Colon (tissue), 2 donors: ENCODE data around the gene KLC1.

Experiments used
- FAIRE-seq: peaks from 2 replicates; lab custom pipeline; 2012; peaks lifted over from hg19 to GRCh38; lab: Jason Lieb, UNC
- donor health status: control.
- donor health status: control.

The KLC1 gene

DNA sequence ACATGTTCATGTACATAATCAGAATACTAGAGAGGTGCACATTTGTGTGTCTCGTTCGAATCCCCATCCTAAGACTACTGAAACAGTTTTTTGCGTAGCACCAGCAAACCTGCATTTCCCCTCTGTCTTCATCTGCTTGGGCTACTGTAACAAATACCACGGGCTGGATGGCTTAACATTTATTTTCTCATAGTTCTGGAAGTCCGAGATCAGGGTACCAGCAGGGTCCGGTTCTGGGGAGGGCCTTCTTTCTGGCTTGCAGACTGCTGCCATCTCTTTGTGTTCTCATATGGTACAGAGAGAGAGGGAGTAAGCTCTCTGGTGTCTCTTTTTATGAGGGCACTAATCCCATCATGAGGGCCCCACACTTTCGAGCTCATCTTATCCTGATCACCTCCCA is 30.6 kb downstream of the KLC1 start:
- no peak for FAIRE-seq

GRCh38 chr14:103662029-103662428 is 33.0 kb downstream of the KLC1 start:
- no peak for FAIRE-seq

DNA sequence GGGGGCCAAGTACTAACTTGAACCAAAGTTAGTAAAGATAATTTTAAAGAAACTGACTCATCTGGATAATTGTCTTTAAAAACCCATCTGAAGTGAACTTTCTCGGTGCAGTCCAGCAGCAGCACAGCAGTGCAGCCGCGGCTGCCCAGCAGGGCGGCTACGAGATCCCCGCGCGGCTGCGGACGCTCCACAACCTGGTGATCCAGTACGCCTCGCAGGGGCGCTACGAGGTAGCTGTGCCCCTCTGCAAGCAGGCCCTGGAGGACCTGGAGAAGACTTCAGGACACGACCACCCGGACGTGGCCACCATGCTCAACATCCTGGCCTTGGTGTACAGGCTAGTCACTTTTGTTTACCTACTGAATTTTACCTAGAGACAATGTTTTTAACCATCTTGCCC is 33.6 kb downstream of the KLC1 start:
- no peak for FAIRE-seq

DNA sequence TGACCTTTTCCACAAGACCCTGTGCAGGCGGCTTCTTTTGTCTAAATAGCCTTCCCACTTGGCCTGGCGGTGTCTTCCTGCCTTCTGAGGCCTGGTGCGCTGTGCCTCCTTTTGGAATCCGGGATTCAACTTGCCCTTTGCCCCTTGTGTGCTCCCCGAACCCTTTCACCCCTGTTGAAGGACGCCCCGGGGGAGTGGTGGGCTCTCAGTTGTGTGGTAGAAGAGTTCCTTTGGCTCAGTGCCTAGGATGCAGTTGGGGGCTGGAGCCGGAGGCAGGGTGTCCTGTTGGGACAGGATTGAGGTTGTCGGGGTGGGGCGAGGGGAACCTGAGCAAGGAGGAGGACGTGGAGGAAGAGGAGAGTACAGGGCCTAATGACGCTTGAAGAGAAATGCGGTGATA is 34.5 kb downstream of the KLC1 start:
- FAIRE-seq, result no peak

GRCh38 chr14:103667671-103668070 is 38.7 kb downstream of the KLC1 start:
- no peak for FAIRE-seq

- FAIRE-seq, result no peak
These were observed 39.1 kb downstream of the KLC1 start for GRCh38 chr14:103668117-103668516.

- FAIRE-seq, result no peak
These were observed 40.4 kb downstream of the KLC1 start for GRCh38 chr14:103669370-103669769.

GRCh38 chr14:103671911-103672310 is 42.9 kb downstream of the KLC1 start:
- no peak for FAIRE-seq

- FAIRE-seq, result no peak
These were observed 46.9 kb downstream of the KLC1 start for GRCh38 chr14:103675957-103676356.

- FAIRE-seq, result no peak
These were observed 48.1 kb downstream of the KLC1 start for GRCh38 chr14:103676881-103677675.

- FAIRE-seq, result no peak
These were observed 50.3 kb downstream of the KLC1 start for GRCh38 chr14:103679351-103679750.

DNA sequence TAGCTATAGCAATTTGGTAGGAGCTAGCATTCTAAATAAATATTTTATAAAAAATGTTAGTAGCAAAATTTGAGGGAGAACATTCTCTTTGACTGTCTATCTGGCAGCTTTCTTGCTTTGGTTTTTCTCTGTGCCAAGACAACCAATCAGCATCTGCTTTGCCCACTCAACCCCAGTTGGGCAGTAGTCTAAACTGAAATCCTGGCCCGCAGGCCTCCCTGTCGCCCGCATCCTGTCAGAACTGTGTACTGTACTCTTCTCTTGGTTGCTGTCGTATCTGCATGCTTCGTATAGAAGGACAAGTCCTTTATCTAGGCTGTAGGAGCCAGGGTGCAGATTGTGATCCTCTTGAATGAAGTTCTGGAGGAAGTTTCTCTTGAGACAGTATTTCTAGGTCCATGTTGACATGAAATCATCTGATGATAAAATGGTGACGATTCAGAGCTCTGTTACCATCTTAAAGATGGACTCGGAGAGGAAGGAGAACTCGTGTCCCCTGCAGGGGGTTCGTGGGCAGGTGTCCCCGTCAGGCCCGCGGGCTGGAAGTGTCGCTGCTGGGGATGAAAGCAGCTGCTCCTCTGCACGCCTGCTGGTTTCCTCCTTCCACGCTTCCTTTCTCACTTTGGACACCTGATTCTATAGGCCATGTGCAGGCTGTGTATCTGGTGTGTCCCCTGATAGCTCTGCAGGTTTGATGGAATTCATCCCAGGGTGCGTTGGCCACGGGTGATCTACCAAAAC is 51.6 kb downstream of the KLC1 start:
- no peak for FAIRE-seq

DNA sequence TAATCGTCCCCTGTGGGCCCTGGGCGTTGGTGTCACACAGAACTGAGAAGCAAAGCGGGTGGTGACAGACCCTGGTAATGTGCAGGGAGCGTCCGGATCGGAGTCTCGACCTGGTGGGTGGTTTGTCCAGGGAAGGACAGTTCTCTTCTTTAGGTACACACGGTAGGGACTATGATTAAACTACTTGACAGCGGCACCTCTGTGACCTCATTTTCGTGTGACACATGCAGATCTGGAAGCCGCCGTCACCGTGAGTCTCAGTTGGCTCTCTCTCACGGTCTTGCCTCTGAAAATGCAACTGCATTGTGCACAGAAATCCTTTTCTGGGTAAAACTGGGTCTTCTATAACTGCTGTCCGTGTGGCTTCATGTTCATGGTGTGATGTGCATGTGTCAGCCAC is 54.1 kb downstream of the KLC1 start:
- FAIRE-seq, result no peak

DNA sequence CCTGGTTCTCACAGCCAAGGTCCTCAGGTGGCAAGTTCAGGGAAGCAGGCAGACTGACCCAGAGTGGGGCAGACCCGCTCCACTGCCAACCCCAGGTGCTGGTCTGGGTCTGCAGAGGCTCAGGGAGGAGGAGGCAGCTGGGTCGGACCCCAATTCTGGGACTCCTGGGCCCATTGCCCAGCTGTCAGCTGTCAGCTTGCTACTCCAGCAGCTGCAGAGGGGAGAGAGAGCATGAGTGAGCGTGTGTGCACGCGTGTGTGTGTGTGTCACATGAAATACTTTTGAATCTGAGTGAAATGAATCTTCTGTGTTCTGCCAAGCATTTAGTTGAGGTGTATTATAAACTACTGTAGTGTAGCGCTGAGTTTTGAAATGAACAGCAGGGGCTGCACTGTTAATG is 55.5 kb downstream of the KLC1 start:
- FAIRE-seq, result no peak

DNA sequence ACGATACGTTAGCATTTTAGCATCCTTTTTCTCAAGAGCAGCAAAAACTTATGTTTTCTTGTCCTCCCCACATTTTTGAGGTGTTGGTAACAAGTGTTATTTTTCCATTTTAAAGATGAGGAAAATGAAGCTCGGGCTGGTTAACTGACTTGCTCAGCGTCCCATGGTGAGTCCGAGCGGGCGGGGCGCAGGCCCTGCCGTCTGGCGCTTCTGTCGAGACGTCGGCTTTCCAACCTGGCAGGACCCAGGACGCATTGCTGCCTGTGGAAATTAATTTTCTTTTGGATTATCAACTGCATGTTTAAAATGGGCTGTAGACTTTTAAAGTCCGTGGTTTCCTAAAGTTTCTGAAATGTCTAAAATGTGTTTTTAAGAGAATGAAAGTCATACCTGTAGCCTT is 55.9 kb downstream of the KLC1 start:
- FAIRE-seq, result no peak

- FAIRE-seq, result no peak
These were observed 56.5 kb downstream of the KLC1 start for GRCh38 chr14:103685276-103686211.

- no peak for FAIRE-seq
These were observed 57.9 kb downstream of the KLC1 start for GRCh38 chr14:103686831-103687485.

GRCh38 chr14:103687712-103688111 is 58.7 kb downstream of the KLC1 start:
- no peak for FAIRE-seq

- no peak for FAIRE-seq
These were observed 59.4 kb downstream of the KLC1 start for GRCh38 chr14:103688441-103688840.

DNA sequence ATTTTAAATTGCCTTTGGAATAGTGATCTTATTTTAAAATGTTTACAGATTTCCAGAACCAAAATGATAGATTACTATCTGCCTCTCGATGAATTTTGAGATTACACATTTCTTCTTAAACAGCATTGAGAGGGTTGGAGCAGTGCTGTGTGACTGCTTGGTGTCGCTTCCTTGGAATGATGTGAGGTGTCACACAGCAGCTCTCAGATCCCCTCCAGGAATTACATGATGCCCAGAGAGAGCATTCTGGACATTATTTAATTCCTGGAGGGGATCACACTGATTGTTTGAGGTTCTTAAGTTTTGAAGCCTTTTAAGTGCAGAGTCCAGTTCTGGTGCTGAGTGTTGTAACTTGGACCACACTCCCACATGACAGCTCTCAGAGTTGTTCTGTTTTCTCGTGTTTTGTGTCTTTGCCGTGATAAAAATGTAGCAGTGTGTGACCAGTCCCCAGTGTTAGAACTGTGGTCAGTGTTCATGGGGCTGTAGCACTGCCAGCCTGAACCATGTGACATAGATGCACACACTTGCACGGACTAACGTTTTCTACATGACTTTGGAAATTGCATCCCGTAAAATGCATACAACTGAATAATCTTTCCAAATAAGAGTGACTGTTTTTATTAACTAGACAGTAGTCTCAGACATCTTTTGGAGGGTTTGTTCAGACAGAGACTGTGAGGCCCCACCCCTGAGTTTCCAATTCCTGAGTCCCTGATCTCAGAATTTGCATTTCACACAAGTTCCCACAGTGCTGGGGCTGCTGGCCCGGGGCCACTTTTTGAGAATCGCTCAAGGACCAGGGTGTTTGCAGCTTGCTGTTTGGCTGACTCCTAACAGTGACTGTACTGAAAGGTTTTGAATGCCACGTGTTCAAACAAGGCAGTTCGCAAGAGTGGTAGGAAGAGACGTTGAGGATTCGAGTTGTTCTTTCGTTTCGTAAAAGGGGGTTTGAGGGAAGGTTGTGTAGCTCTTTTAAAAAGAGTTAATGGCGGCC is 60.2 kb downstream of the KLC1 start:
- no peak for FAIRE-seq

DNA sequence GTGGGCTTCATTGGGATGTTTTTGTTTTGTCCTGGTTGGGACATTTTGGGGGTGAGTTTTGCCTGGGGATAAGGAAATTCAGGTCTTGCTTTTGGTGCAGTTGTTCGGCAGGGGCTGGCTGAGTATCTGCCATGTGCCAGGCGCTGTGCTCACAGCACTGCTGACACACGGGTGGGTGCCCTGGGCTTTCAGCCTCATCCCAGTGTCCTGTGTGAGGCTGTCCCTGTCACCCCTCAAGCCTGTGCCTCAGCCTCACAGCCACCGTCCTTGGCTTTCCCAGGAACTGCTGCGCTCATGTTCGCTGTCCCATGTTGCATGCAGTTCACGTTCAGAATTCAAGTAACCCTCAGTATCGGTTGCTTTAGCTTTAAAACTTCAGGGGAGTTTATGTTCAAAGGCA is 61.3 kb downstream of the KLC1 start:
- FAIRE-seq, result no peak
